HG03108 (cell line): ENCODE data around the gene RET.

Experiments used
- ATAC-seq: cut with Tn5 transposase; IDR thresholded peaks from one replicate; pipeline ENCODE4 v1.9.1; 2021; ENCODE audit warnings: moderate library complexity; ENCODE audit not compliant: unreplicated experiment

The RET gene

GRCh38 chr10:43076876-43077420 is at the start of gene RET:
Gene RET (plus strand): TSS chr10:43077069. CDS start chr10:43077259, 190 bp downstream.
- no peak for ATAC-seq

GRCh38 chr10:43027331-43027955 is 49.4 kb upstream of the RET start:
- ATAC-seq = no peak

- no peak for ATAC-seq
Observed at GRCh38 chr10:43028143-43028542, 48.7 kb upstream of the RET start.

GRCh38 chr10:43029043-43029442 is 47.8 kb upstream of the RET start:
- ATAC-seq = no peak

GRCh38 chr10:43032613-43033012 is 44.3 kb upstream of the RET start:
- no peak for ATAC-seq

GRCh38 chr10:43035800-43036199 is 41.1 kb upstream of the RET start:
- no peak for ATAC-seq

- ATAC-seq = no peak
Observed at GRCh38 chr10:43036481-43037428, 40.1 kb upstream of the RET start.

GRCh38 chr10:43037440-43037839 is 39.4 kb upstream of the RET start:
- ATAC-seq = no peak

- no peak for ATAC-seq
Observed at GRCh38 chr10:43037942-43038782, 38.7 kb upstream of the RET start.

- ATAC-seq = no peak
Observed at GRCh38 chr10:43038783-43039623, 37.9 kb upstream of the RET start.

- ATAC-seq = no peak
Observed at GRCh38 chr10:43039624-43040481, 37.0 kb upstream of the RET start.

- no peak for ATAC-seq
Observed at GRCh38 chr10:43040482-43041256, 36.2 kb upstream of the RET start.

GRCh38 chr10:43041422-43042342 is 35.2 kb upstream of the RET start:
- ATAC-seq = no peak

- ATAC-seq = no peak
Observed at GRCh38 chr10:43042503-43043341, 34.1 kb upstream of the RET start.

- ATAC-seq = no peak
Observed at GRCh38 chr10:43043342-43043772, 33.5 kb upstream of the RET start.

GRCh38 chr10:43043773-43044447 is 33.0 kb upstream of the RET start:
- no peak for ATAC-seq
